Measurements from ENCODE around the gene ZNF865.
"Not testable (repeated sequence)": the region's sequence is repeated elsewhere in the genome, so short reads cannot be mapped to it uniquely, and the experiment has no call there.

The ZNF865 gene

GRCh38 chr19:55605637-55606470 is at the start of gene ZNF865:
Gene ZNF865, plus strand, starts transcription at chr19:55605647. Its CDS starts 7,972 bp downstream, at chr19:55613619.
- peak; percentile 81 for DNase-seq

- DNase-seq = no peak
These were observed 45.8 kb upstream of the ZNF865 start for GRCh38 chr19:55559684-55560083.

GRCh38 chr19:55563261-55563690 is 42.2 kb upstream of the ZNF865 start:
- no peak for DNase-seq

- no peak for DNase-seq
These were observed 38.6 kb upstream of the ZNF865 start for GRCh38 chr19:55566823-55567222.

GRCh38 chr19:55567708-55568328 is 37.6 kb upstream of the ZNF865 start:
- no peak for DNase-seq

GRCh38 chr19:55569477-55569876 is 36.0 kb upstream of the ZNF865 start:
- not testable (repeated sequence) for DNase-seq

- not testable (repeated sequence) for DNase-seq
These were observed 31.5 kb upstream of the ZNF865 start for GRCh38 chr19:55573929-55574328.

GRCh38 chr19:55576746-55577145 is 28.7 kb upstream of the ZNF865 start:
- no peak for DNase-seq

- no peak for DNase-seq
These were observed 27.3 kb upstream of the ZNF865 start for GRCh38 chr19:55578031-55578760.

GRCh38 chr19:55578761-55579747 is 26.4 kb upstream of the ZNF865 start:
- no peak for DNase-seq

- DNase-seq = peak; percentile 21
These were observed 25.5 kb upstream of the ZNF865 start for GRCh38 chr19:55579766-55580621.

GRCh38 chr19:55580628-55581144 is 24.8 kb upstream of the ZNF865 start, which contains the start of gene ZNF579:
Gene ZNF579, minus strand, starts transcription at chr19:55580848. Its CDS starts 1,209 bp downstream, at chr19:55579639.
- peak; percentile 90 for DNase-seq

GRCh38 chr19:55581145-55581822 is 24.2 kb upstream of the ZNF865 start:
- peak; percentile 36 for DNase-seq

- DNase-seq = no peak
These were observed 23.6 kb upstream of the ZNF865 start for GRCh38 chr19:55581823-55582223.

GRCh38 chr19:55582284-55582683 is 23.2 kb upstream of the ZNF865 start:
- DNase-seq = not testable (repeated sequence)

- not testable (repeated sequence) for DNase-seq
These were observed 21.6 kb upstream of the ZNF865 start for GRCh38 chr19:55583897-55584296.

GRCh38 chr19:55584871-55585270 is 20.6 kb upstream of the ZNF865 start:
- no peak for DNase-seq

GRCh38 chr19:55585658-55586339 is 19.6 kb upstream of the ZNF865 start:
- peak; percentile 73 for DNase-seq

GRCh38 chr19:55586976-55587668 is 18.3 kb upstream of the ZNF865 start:
- DNase-seq = peak; percentile 96

Measured in stimulated activated CD4-positive, alpha-beta T cell treated with anti-CD3 and anti-CD28 coated beads, Interleukin-15, amount 100 ng/mL, for 24 hours (primary cell).